IMR-90 (cell line): ENCODE data around the gene HNRNPA1L2. TPM values are rescaled to one million over a fixed set of nuclear protein-coding genes. Genes with fewer than 3 reads are reported as not detected.
"Not testable (repeated sequence)": the region's sequence is repeated elsewhere in the genome, so short reads cannot be mapped to it uniquely, and the experiment has no call there.

Experiments used
- ATAC-seq: fragments of 200-7000 bp; cut with Tn5 transposase; 2 replicates; pipeline ENCODE4 v1.9.1; 2020; ENCODE audit warnings: low read depth, mild to moderate bottlenecking, moderate library complexity
- BruUV-seq: library from RNA; stranded (reverse); fragments of 400-500 nt; replicated peaks from 2 replicates; lab custom pipeline; 2021; lab: Mats Ljungman, UMichigan
- CTCF ChIA-PET: fragments of 300-600 bp; formaldehyde crosslinking; extraction: SDS; loops from one replicate; lab custom pipeline; 2021; ENCODE audit warnings: antibody characterized with exemption; lab: Yijun Ruan, JAX
- POLR2A ChIA-PET: fragments of 300-600 bp; sonication (Branson Sonifier 250); formaldehyde crosslinking; loops from one replicate; lab custom pipeline; 2022; ENCODE audit warnings: antibody characterized with exemption; ENCODE audit not compliant: unreplicated experiment; lab: Charles Lee
- DNase-seq: peaks from one replicate; pipeline ENCODE4 v3.0.0; 2013
- H2AFZ ChIP-seq: replicated peaks from 2 replicates; pipeline ENCODE3; 2013; ENCODE audit warnings: low read length, mild to moderate bottlenecking; ENCODE audit not compliant: poor library complexity
- H2AK5ac ChIP-seq: 2 replicates; pipeline ENCODE4 v1.6.1; 2013; ENCODE audit warnings: low read depth, low read length, inconsistent platforms
- H2AK9ac ChIP-seq: replicated peaks from 2 replicates; pipeline ENCODE3; 2013; ENCODE audit warnings: mild to moderate bottlenecking, low read depth, low read length, moderate library complexity; ENCODE audit not compliant: poor library complexity
- H2BK120ac ChIP-seq: 2 replicates; pipeline ENCODE4 v1.6.1; 2013; ENCODE audit warnings: low read depth, low read length, inconsistent platforms
- H2BK15ac ChIP-seq: 3 replicates; pipeline ENCODE4 v1.6.1; 2013; ENCODE audit warnings: low read depth, low read length, inconsistent platforms
- H2BK20ac ChIP-seq: 2 replicates; pipeline ENCODE4 v1.6.1; 2013; ENCODE audit warnings: low read depth, mild to moderate bottlenecking, inconsistent platforms, low read length, moderate library complexity
- H2BK5ac ChIP-seq: 2 replicates; pipeline ENCODE4 v1.6.1; 2013; ENCODE audit warnings: mild to moderate bottlenecking, low read depth, low read length, inconsistent platforms; ENCODE audit not compliant: poor library complexity, severe bottlenecking
- H3K14ac ChIP-seq: replicated peaks from 2 replicates; pipeline ENCODE4 v1.6.1; 2013; ENCODE audit warnings: low read depth, low read length, inconsistent platforms
- H3K18ac ChIP-seq: 2 replicates; pipeline ENCODE4 v1.6.1; 2013; ENCODE audit warnings: low read depth, low read length, control low read depth
- H3K23ac ChIP-seq: 2 replicates; pipeline ENCODE4 v1.6.1; 2013; ENCODE audit warnings: low read depth, low read length, inconsistent platforms
- H3K27ac ChIP-seq: 2 replicates; pipeline ENCODE4 v1.5.1; 2013; ENCODE audit warnings: mild to moderate bottlenecking, control low read depth, low read length; ENCODE audit not compliant: insufficient read depth
- H3K27me3 ChIP-seq: 2 replicates; pipeline ENCODE4 v1.6.1; 2013; ENCODE audit warnings: low read length; ENCODE audit not compliant: control insufficient read depth, insufficient read depth
- H3K36me3 ChIP-seq: 2 replicates; pipeline ENCODE4 v1.6.1; 2013; ENCODE audit warnings: low read length, mixed read lengths; ENCODE audit not compliant: control insufficient read depth, insufficient read depth
- H3K4ac ChIP-seq: 2 replicates; pipeline ENCODE4 v1.6.1; 2013; ENCODE audit warnings: low read depth, low read length, inconsistent platforms
- H3K4me1 ChIP-seq: 2 replicates; pipeline ENCODE4 v1.6.1; 2013; ENCODE audit warnings: low read length, mixed read lengths; ENCODE audit not compliant: control insufficient read depth, insufficient read depth
- H3K4me2 ChIP-seq: 2 replicates; pipeline ENCODE4 v1.6.1; 2013; ENCODE audit warnings: low read depth, mild to moderate bottlenecking, control low read depth, low read length, moderate library complexity
- H3K4me3 ChIP-seq: 2 replicates; pipeline ENCODE4 v1.5.1; 2013; ENCODE audit warnings: low read depth, mild to moderate bottlenecking, control low read depth, low read length, moderate library complexity; ENCODE audit not compliant: insufficient read depth
- H3K56ac ChIP-seq: 2 replicates; pipeline ENCODE4 v1.6.1; 2013; ENCODE audit warnings: low read length, inconsistent platforms; ENCODE audit not compliant: insufficient read depth; ENCODE audit errors: extremely low read depth
- H3K79me1 ChIP-seq, 2 experiments: 2 replicates each; pipeline ENCODE4 v1.6.1; 2013; ENCODE audit warnings: low read length in 2 of 2, inconsistent platforms in 1 of 2, low read depth in 1 of 2
- H3K9ac ChIP-seq: 2 replicates; pipeline ENCODE4 v1.6.1; 2013; ENCODE audit warnings: low read depth, low read length, control low read depth
- H3K9me1 ChIP-seq: 2 replicates; pipeline ENCODE4 v1.6.1; 2013; ENCODE audit warnings: low read length, inconsistent platforms; ENCODE audit not compliant: insufficient read depth
- H3K9me3 ChIP-seq: 2 replicates; pipeline ENCODE4 v1.6.1; 2013; ENCODE audit warnings: low read length; ENCODE audit not compliant: control insufficient read depth, insufficient read depth
- H4K20me1 ChIP-seq: 2 replicates; pipeline ENCODE4 v1.6.1; 2013; ENCODE audit warnings: low read length, inconsistent platforms; ENCODE audit not compliant: insufficient read depth
- H4K5ac ChIP-seq: 2 replicates; pipeline ENCODE4 v1.6.1; 2013; ENCODE audit warnings: mild to moderate bottlenecking, low read depth, low read length, control low read depth
- H4K8ac ChIP-seq, 2 experiments: 2 replicates each; pipeline ENCODE4 v1.6.1; 2013; ENCODE audit warnings: low read depth in 2 of 2, low read length in 2 of 2, control low read depth in 1 of 2, inconsistent platforms in 1 of 2
- H4K91ac ChIP-seq: 2 replicates; pipeline ENCODE4 v1.6.1; 2013; ENCODE audit warnings: low read depth, low read length, inconsistent platforms; ENCODE audit not compliant: insufficient read depth
- MXI1 ChIP-seq: IDR thresholded peaks from 2 replicates; pipeline ENCODE4 v1.6.1; 2012; ENCODE audit warnings: low read depth, mild to moderate bottlenecking, low read length, moderate library complexity, borderline replicate concordance
- WGBS, 2 experiments: methylation state at CpG; one replicate each; pipeline versions ENCODE4 v1.1.5 to v1.1.7; 2013; ENCODE audit warnings: missing lambda C conversion rate in 2 of 2; ENCODE audit not compliant: insufficient read length in 1 of 2; ENCODE audit errors: extremely low coverage in 2 of 2; 5-methylcytosine and 5-hydroxymethylcytosine counted together
- dilution Hi-C: fragments of 300-500 bp; cut with HindIII; formaldehyde crosslinking; loops from one replicate; pipeline ENCODE4 v1.14.3; 2018; ENCODE audit warnings: low sequenced_read_pairs; ENCODE audit not compliant: unreplicated experiment
- in situ Hi-C: fragments of 300-500 bp; cut with MboI; formaldehyde crosslinking; loops from 3 replicates; pipeline ENCODE4 v1.14.3; 2019; ENCODE audit warnings: low sequenced_read_pairs, inconsistent platforms, mixed read lengths
- intact Hi-C: fragments of 100-400 bp; cut with micrococcal nuclease; formaldehyde crosslinking; loops from 2 replicates; pipeline ENCODE4 v1.10.0; 2022
- polyA plus RNA-seq, 3 experiments: library from polyadenylated mRNA; depleted of rRNA; stranded (reverse); fragments of >200 nt; gene quantifications; 2 replicates each; pipeline ENCODE4 v1.2.3, GENCODE V29; 2012; ENCODE audit warnings: low replicate concordance in 1 of 3
- total RNA-seq: library from RNA; depleted of rRNA; stranded (reverse); fragments of >200 nt; gene quantifications from 2 replicates; pipeline ENCODE4 v1.2.3, GENCODE V29; 2012

Gene HNRNPA1L2
- total and polyA plus RNA-seq, 2 of the 4 experiments (the other 2 are of a cell fraction), result 3.4 to 9.3 TPM

DNA sequence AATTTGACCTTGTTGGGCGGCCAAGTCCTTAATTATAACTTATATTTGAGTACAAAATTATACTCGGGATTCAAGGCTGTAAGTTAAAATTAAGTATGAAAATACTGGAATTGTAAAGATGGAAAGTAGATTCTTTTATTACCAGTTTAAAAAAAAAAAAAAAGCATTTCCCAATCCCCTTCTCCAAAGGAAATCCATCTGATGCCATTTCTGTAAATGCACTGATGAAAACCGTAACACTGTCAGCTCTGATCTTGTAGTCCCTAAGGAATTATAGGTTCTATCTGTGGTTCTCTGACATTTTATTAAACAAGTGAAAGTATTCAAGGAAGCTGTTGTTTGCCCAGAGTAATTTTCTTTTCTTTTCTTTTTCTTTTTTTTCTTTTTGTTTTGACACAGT lies 41.6 kb upstream of the HNRNPA1L2 start:
- ATAC-seq (no peak), DNase-seq (no peak)
- Histone ChIP-seq H2BK120ac (peak overlapping the region; percentile 89; the same call in 1 of the 2 replicates), H3K9me3 (no peaks in the 10 kb centered on the region), H3K9ac (peak overlapping the region; percentile 61), H3K14ac (peak overlapping the region; percentile 82; the same call in 1 of the 2 replicates), H3K4me3 (peak overlapping the region; percentile 49), H4K5ac (peak overlapping the region; percentile 95), H3K27me3 (no peaks in the 10 kb centered on the region), H3K9me1 (peaks cover 13% of the 10 kb centered on the region; the same call in 1 of the 2 replicates), H2AFZ (peak overlapping the region; percentile 97), H3K18ac (peak overlapping the region; percentile 80; the same call in 1 of the 2 replicates), H2BK20ac (no peak overlapping the region), H4K91ac (peak overlapping the region; percentile 78; the same call in 1 of the 2 replicates), H3K4me2 (peak overlapping the region; percentile 88), H3K79me1 (no peaks in the 10 kb centered on the region; a peak in 1 of 4 replicates), H2AK5ac (no peak overlapping the region; the same call in 1 of the 2 replicates), H4K8ac (peak overlapping the region; percentile 62 to 94), H3K56ac (peak overlapping the region; percentile 74; the same call in 1 of the 2 replicates), H3K4me1 (peaks cover 6% of the 10 kb centered on the region), H3K4ac (peak overlapping the region; percentile 79), H2BK5ac (peak overlapping the region; percentile 84), H3K27ac (peak overlapping the region; percentile 82), H3K23ac (no peak overlapping the region), H4K20me1 (no peaks in the 10 kb centered on the region), H2AK9ac (peak overlapping the region; percentile 40), H2BK15ac (peak overlapping the region; percentile 71; the same call in 1 of the 3 replicates), H3K36me3 (no peaks in the 10 kb centered on the region)
- CTCF ChIA-PET, result no interaction called here
- intact Hi-C loops (no loop called here), dilution Hi-C loops (no loop called here), in situ Hi-C loops (loop anchor here (25.0 kb wide), 1 partner anchor 537 kb away; no protein-coding TSS in a partner anchor)
- WGBS, 2 experiments, result no CpG with 5 or more reads among the region's 3 CpGs
- POLR2A ChIA-PET, result no interaction called here
- BruUV-seq, result no TSS peak
- no peak for TF ChIP-seq MXI1

DNA sequence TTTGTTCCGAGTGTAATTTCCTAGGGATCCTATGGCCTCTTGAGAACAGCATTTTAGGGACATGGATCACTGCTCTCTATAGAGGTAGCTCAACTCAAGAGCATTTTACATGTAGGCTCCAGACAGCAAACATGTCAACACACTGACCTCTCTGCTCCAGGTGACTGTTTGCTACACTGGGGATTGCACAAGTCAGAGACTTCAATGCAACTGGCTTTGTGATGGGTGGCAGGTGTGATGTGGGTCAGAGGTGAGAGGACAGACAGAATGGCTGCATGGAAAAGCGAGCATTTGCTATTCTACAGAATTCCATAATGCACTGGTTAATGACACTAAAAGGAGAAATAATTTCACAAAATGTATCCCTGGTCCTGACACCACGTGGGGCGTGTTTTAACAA lies 38.9 kb upstream of the HNRNPA1L2 start:
- 100% methylated on average over 1 of the region's 4 CpGs; no CpG with 5 or more reads in 1 of the 2 experiments for WGBS, 2 experiments

More for the DNA sequence above, 38.9 kb upstream of the HNRNPA1L2 start:
- H3K4ac ChIP-seq, BruUV-seq, H3K14ac ChIP-seq, dilution Hi-C loops, H2AK5ac ChIP-seq, H3K79me1 ChIP-seq, H2BK20ac ChIP-seq, POLR2A ChIA-PET, H2AFZ ChIP-seq, H4K20me1 ChIP-seq, H3K9ac ChIP-seq, H3K23ac ChIP-seq, H3K4me3 ChIP-seq, H3K56ac ChIP-seq, H4K91ac ChIP-seq, H3K36me3 ChIP-seq, H2BK5ac ChIP-seq, intact Hi-C loops, H4K5ac ChIP-seq, H3K27me3 ChIP-seq, DNase-seq, H2BK15ac ChIP-seq, H3K4me2 ChIP-seq, CTCF ChIA-PET, H3K27ac ChIP-seq, ATAC-seq, H3K9me3 ChIP-seq, H2BK120ac ChIP-seq, H3K18ac ChIP-seq, H4K8ac ChIP-seq, H2AK9ac ChIP-seq: not testable (repeated sequence)
- Histone ChIP-seq H3K4me1 (peaks cover 12% of the 10 kb centered on the region), H3K9me1 (peaks cover 11% of the 10 kb centered on the region; the same call in 1 of the 2 replicates)
- in situ Hi-C loops, result loop anchor here (25.0 kb wide), 1 partner anchor 534 kb away; no protein-coding TSS in a partner anchor
